NCI-H2227 (cell line): Measurements from ENCODE around the gene ZNF185.

Source experiments
- DNase-seq: peaks from one replicate; lab custom pipeline; 2025; ENCODE audit not compliant: unreplicated experiment; lab: John Stamatoyannopoulos, UW

Gene ZNF185

GRCh38 chrX:152946681-152947080, 48.8 kb downstream of the ZNF185 start:
- DNase-seq: no peak
